Measurements from ENCODE around the gene KDM4B. TPM values are rescaled to one million over a fixed set of nuclear protein-coding genes. Genes with fewer than 3 reads are reported as not detected.

KDM4B gene
- total and polyA plus RNA-seq, 9 donors: 5.2 to 62.9 (median 46.4) TPM

DNA sequence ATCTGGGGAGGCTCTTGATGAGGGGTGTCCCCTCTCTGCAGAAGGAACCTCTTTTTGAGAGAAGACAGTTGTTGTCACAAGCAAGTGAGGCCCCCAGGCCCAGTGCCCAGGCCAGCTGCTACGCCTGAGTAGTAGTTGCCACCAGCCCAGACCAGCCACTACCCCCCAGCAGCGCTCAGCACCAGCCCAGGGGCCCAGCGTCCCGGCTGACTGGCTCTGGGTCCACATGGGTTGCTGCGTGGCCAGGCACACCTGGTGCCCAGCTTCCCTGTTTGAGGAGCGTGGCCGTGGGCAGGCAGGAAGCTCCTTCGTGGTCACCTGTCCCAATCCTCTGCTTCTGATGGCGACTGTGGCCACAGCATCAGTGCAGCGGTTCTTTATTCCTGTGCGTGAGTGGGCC lies 84.7 kb downstream of the KDM4B start:
- Histone ChIP-seq H3K36me3 (no peaks in the 10 kb centered on the region), H3K4me1 (ENCODE audit: insufficient read depth) (peaks cover 18% of the 10 kb centered on the region), H3K9me3 (no peaks in the 10 kb centered on the region), H3K27ac (no peak overlapping the region), H3K4me3 (no peak overlapping the region), H3K27me3 (no peaks in the 10 kb centered on the region)
- DNase-seq: no peak
- intact Hi-C loops (cut with DNase I): loop anchor here in 1 of 4 donors (10.0 kb wide), 1 partner anchor 91 kb away; no protein-coding TSS in a partner anchor
- WGBS, 3 donors: 91 to 95% (median 93%) methylated on average over 11 of the region's 11 CpGs
- TF ChIP-seq EP300 (IDR thresholded peaks at IDR 0.05): no peak
- TF ChIP-seq POLR2A (IDR thresholded peaks at IDR 0.05): no peak
- TF ChIP-seq, protein P1, sequence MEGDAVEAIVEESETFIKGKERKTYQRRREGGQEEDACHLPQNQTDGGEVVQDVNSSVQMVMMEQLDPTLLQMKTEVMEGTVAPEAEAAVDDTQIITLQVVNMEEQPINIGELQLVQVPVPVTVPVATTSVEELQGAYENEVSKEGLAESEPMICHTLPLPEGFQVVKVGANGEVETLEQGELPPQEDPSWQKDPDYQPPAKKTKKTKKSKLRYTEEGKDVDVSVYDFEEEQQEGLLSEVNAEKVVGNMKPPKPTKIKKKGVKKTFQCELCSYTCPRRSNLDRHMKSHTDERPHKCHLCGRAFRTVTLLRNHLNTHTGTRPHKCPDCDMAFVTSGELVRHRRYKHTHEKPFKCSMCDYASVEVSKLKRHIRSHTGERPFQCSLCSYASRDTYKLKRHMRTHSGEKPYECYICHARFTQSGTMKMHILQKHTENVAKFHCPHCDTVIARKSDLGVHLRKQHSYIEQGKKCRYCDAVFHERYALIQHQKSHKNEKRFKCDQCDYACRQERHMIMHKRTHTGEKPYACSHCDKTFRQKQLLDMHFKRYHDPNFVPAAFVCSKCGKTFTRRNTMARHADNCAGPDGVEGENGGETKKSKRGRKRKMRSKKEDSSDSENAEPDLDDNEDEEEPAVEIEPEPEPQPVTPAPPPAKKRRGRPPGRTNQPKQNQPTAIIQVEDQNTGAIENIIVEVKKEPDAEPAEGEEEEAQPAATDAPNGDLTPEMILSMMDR (IDR thresholded peaks at IDR 0.05): no peak

- TF ChIP-seq, protein P1 (IDR thresholded peaks at IDR 0.05): no peak
- TF ChIP-seq POLR2A (IDR thresholded peaks at IDR 0.05) (no peak), EP300 (IDR thresholded peaks at IDR 0.05) (no peak)
- no peaks in the 10 kb centered on the region for H3K9me3 ChIP-seq
- no peak overlapping the region for H3K4me3 ChIP-seq
- no peaks in the 10 kb centered on the region for H3K27me3 ChIP-seq
- H3K27ac ChIP-seq: no peak overlapping the region
- H3K36me3 ChIP-seq: no peaks in the 10 kb centered on the region
- DNase-seq: no peak
- 90 to 92% (median 90%) methylated on average over 35 of the region's 35 CpGs for WGBS, 3 donors
- H3K4me1 ChIP-seq (ENCODE audit: insufficient read depth): peaks cover 17% of the 10 kb centered on the region
- intact Hi-C loops (cut with DNase I): loop anchor here in 1 of 4 donors (10.0 kb wide), 1 partner anchor 90 kb away; no protein-coding TSS in a partner anchor
Measured at GRCh38 chr19:5054551-5055456, 85.9 kb downstream of the KDM4B start.

DNA sequence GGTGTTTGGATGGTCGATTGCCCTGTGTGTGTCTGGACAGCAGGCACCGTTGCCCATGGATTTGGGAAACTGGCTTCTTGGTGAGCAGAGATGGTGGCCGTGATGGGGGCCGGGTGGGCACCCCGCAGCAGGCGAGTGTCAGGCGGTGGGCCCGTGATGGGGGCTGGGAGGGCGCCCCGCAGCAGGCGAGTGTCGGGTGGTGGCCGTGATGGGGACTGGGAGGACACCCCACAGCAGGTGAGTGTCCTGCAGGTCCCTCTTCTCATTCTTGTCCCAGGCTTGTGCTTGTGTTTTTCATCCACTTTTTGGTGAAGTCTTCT lies 86.5 kb downstream of the KDM4B start:
- 91 to 94% (median 91%) methylated on average over 13 of the region's 13 CpGs for WGBS, 3 donors
- Histone ChIP-seq H3K4me3 (no peak overlapping the region), H3K36me3 (no peaks in the 10 kb centered on the region), H3K27ac (no peak overlapping the region), H3K4me1 (ENCODE audit: insufficient read depth) (peaks cover 17% of the 10 kb centered on the region), H3K27me3 (no peaks in the 10 kb centered on the region), H3K9me3 (no peaks in the 10 kb centered on the region)
- no peak for TF ChIP-seq POLR2A (IDR thresholded peaks at IDR 0.05)
- TF ChIP-seq EP300 (IDR thresholded peaks at IDR 0.05): no peak
- TF ChIP-seq, protein P1 (IDR thresholded peaks at IDR 0.05): no peak
- DNase-seq: no peak
- intact Hi-C loops (cut with DNase I): loop anchor here in 1 of 4 donors (10.0 kb wide), 1 partner anchor 89 kb away; no protein-coding TSS in a partner anchor

- H3K27me3 ChIP-seq: no peaks in the 10 kb centered on the region
- intact Hi-C loops (cut with DNase I): loop anchor here in 1 of 4 donors (10.0 kb wide), 1 partner anchor 87 kb away; no protein-coding TSS in a partner anchor
- TF ChIP-seq EP300 (IDR thresholded peaks at IDR 0.05) (no peak), POLR2A (IDR thresholded peaks at IDR 0.05) (no peak)
- TF ChIP-seq, protein P1 (IDR thresholded peaks at IDR 0.05): no peak
- no peak overlapping the region for H3K27ac ChIP-seq
- WGBS, 3 donors: 82 to 91% (median 85%) methylated on average over 5 of the region's 5 CpGs
- peaks cover 17% of the 10 kb centered on the region for H3K4me1 ChIP-seq (ENCODE audit: insufficient read depth)
- peak in 1 of 5 donors; percentile 47 for DNase-seq
- no peak overlapping the region for H3K4me3 ChIP-seq
- H3K9me3 ChIP-seq: no peaks in the 10 kb centered on the region
- no peaks in the 10 kb centered on the region for H3K36me3 ChIP-seq
Measured at GRCh38 chr19:5057860-5058259, 88.9 kb downstream of the KDM4B start.
